ENCODE measurements around the gene ANGPTL4. TPM values are rescaled to one million over a fixed set of nuclear protein-coding genes. Genes with fewer than 3 reads are reported as not detected.

The ANGPTL4 gene
- total and polyA plus RNA-seq, 2 of the 13 experiments (the other 11 are each of a cell fraction or from before 2014, with no cell fraction given), result 0.80 to 21.7 TPM

- TF ChIP-seq, protein P1, sequence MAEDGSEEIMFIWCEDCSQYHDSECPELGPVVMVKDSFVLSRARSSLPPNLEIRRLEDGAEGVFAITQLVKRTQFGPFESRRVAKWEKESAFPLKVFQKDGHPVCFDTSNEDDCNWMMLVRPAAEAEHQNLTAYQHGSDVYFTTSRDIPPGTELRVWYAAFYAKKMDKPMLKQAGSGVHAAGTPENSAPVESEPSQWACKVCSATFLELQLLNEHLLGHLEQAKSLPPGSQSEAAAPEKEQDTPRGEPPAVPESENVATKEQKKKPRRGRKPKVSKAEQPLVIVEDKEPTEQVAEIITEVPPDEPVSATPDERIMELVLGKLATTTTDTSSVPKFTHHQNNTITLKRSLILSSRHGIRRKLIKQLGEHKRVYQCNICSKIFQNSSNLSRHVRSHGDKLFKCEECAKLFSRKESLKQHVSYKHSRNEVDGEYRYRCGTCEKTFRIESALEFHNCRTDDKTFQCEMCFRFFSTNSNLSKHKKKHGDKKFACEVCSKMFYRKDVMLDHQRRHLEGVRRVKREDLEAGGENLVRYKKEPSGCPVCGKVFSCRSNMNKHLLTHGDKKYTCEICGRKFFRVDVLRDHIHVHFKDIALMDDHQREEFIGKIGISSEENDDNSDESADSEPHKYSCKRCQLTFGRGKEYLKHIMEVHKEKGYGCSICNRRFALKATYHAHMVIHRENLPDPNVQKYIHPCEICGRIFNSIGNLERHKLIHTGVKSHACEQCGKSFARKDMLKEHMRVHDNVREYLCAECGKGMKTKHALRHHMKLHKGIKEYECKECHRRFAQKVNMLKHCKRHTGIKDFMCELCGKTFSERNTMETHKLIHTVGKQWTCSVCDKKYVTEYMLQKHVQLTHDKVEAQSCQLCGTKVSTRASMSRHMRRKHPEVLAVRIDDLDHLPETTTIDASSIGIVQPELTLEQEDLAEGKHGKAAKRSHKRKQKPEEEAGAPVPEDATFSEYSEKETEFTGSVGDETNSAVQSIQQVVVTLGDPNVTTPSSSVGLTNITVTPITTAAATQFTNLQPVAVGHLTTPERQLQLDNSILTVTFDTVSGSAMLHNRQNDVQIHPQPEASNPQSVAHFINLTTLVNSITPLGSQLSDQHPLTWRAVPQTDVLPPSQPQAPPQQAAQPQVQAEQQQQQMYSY (CRISPR knock-in tag; IDR thresholded peaks at IDR 0.05), result no peak
- TF ChIP-seq, protein P2, sequence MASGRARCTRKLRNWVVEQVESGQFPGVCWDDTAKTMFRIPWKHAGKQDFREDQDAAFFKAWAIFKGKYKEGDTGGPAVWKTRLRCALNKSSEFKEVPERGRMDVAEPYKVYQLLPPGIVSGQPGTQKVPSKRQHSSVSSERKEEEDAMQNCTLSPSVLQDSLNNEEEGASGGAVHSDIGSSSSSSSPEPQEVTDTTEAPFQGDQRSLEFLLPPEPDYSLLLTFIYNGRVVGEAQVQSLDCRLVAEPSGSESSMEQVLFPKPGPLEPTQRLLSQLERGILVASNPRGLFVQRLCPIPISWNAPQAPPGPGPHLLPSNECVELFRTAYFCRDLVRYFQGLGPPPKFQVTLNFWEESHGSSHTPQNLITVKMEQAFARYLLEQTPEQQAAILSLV (CRISPR knock-in tag; IDR thresholded peaks at IDR 0.05; ENCODE audit: borderline replicate concordance), result 0 out of 2 replicates have a peak, but pooled peaks have one; percentile 33
- TF ChIP-seq ARHGAP35 (CRISPR knock-in tag; IDR thresholded peaks at IDR 0.05; ENCODE audit: borderline replicate concordance) (no peak), RARA (CRISPR knock-in tag; IDR thresholded peaks at IDR 0.05) (no peak), GFI1 (CRISPR knock-in tag; IDR thresholded peaks at IDR 0.05; ENCODE audit: borderline replicate concordance) (no peak), HNRNPUL1 (IDR thresholded peaks at IDR 0.05; ENCODE audit: low read depth, low read length) (no peak), REL (CRISPR knock-in tag; conservative IDR thresholded peaks at IDR 0.05) (no peak), NBN (conservative IDR thresholded peaks at IDR 0.05) (no peak), JUN (CRISPR knock-in tag; IDR thresholded peaks at IDR 0.05) (no peak), ONECUT2 (CRISPR knock-in tag; IDR thresholded peaks at IDR 0.05) (no peak), ZNF292 (CRISPR knock-in tag; IDR thresholded peaks at IDR 0.05; ENCODE audit: borderline replicate concordance, low read depth) (no peak), ZNF563 (CRISPR knock-in tag; IDR thresholded peaks at IDR 0.05) (0 out of 2 replicates have a peak, but pooled peaks have one; percentile 34), NCOA1 (CRISPR knock-in tag; IDR thresholded peaks at IDR 0.05) (no peak), SP1 (IDR thresholded peaks at IDR 0.05) (no peak), SP1 (CRISPR knock-in tag; IDR thresholded peaks at IDR 0.05) (peak; percentile 91), ZNF703 (CRISPR knock-in tag; IDR thresholded peaks at IDR 0.05; ENCODE audit: borderline replicate concordance) (no peak), MXD1 (CRISPR knock-in tag; IDR thresholded peaks at IDR 0.05) (no peak), FOXK1 (CRISPR knock-in tag; IDR thresholded peaks at IDR 0.05; ENCODE audit: borderline replicate concordance, low read depth) (no peak)
- TF ChIP-seq, protein P3, sequence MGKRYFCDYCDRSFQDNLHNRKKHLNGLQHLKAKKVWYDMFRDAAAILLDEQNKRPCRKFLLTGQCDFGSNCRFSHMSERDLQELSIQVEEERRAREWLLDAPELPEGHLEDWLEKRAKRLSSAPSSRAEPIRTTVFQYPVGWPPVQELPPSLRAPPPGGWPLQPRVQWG (CRISPR knock-in tag; IDR thresholded peaks at IDR 0.05; ENCODE audit: borderline replicate concordance, low read depth), result no peak
- TF ChIP-seq, protein P4, sequence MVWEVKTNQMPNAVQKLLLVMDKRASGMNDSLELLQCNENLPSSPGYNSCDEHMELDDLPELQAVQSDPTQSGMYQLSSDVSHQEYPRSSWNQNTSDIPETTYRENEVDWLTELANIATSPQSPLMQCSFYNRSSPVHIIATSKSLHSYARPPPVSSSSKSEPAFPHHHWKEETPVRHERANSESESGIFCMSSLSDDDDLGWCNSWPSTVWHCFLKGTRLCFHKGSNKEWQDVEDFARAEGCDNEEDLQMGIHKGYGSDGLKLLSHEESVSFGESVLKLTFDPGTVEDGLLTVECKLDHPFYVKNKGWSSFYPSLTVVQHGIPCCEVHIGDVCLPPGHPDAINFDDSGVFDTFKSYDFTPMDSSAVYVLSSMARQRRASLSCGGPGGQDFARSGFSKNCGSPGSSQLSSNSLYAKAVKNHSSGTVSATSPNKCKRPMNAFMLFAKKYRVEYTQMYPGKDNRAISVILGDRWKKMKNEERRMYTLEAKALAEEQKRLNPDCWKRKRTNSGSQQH (CRISPR knock-in tag; IDR thresholded peaks at IDR 0.05; ENCODE audit: low read depth), result no peak
Measured at GRCh38 chr19:8412783-8413628, 49.1 kb downstream of the ANGPTL4 start, which contains the start of gene MARCHF2 (continued).
